Nephron (organoid): ENCODE results near the gene BIK.

Source experiments
- H3K27ac Mint-ChIP-seq, 3 experiments: 2 replicates each; pipeline ENCODE4 v1.8.0; 2020; ENCODE audit warnings: mixed read lengths in 3 of 3, mild to moderate bottlenecking in 2 of 3, moderate library complexity in 1 of 3
- H3K27me3 Mint-ChIP-seq: 2 replicates; pipeline ENCODE4 v1.8.0; 2021; ENCODE audit warnings: low read depth, mild to moderate bottlenecking, moderate library complexity, mixed read lengths
- H3K36me3 Mint-ChIP-seq: 2 replicates; pipeline ENCODE4 v1.8.0; 2020; ENCODE audit warnings: low read depth, mixed read lengths
- H3K4me1 Mint-ChIP-seq: 2 replicates; pipeline ENCODE4 v1.8.0; 2020; ENCODE audit warnings: mixed read lengths
- H3K4me3 Mint-ChIP-seq, 3 experiments: 2 replicates each; pipeline ENCODE4 v1.8.0; 2020; ENCODE audit warnings: mild to moderate bottlenecking in 3 of 3, mixed read lengths in 3 of 3, moderate library complexity in 2 of 3
- H3K9me3 Mint-ChIP-seq: 2 replicates; pipeline ENCODE4 v1.8.0; 2020; ENCODE audit warnings: mixed read lengths
- CTCF ChIP-seq, 3 experiments: fragments of 200-600 bp; sonication (generic); IDR thresholded peaks; one replicate each; pipeline ENCODE4 v1.5.0; 2021; ENCODE audit warnings: antibody characterized with exemption in 3 of 3; ENCODE audit not compliant: unreplicated experiment in 3 of 3

Gene BIK

DNA sequence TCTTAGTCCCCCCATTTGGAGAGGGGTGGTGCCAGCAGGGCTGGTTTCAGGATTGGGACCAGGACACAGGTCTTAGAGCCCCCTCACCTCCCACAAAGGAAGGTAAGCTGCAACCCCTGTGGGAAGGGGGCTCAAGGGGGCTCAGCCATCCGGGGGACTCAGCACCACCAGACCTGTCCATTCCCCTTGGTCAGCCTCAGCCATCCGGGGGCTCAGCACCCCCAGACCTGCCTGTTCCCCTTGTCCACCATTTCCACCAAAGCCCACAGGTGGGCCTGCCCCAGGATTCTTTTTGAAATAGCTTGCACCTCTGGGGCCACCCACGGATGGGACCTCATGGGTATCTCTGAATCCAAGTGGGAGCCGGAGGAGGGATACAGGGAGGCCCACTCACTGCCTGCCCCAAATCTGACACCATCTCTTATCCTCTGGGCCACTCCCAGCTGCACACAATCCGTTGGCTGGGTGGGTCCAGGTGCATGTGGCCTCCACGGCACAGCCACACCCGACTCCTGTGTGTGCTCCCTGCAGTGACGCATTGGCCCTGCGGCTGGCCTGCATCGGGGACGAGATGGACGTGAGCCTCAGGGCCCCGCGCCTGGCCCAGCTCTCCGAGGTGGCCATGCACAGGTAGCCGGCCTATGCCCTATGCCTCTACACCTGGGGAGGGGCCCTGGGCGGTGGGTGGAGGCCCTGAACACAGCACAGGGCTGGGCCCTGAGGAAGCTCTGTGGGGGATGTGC, 16.8 kb downstream of the BIK start:
- TF ChIP-seq CTCF (IDR thresholded peaks at IDR 0.05; ENCODE audit: unreplicated experiment in 3 of 3) = no peak
- no peaks in the 10 kb centered on the region for H3K9me3 Mint-ChIP-seq
- no peaks in the 10 kb centered on the region for H3K36me3 Mint-ChIP-seq
- H3K4me3 Mint-ChIP-seq = no peak overlapping the region
- H3K4me1 Mint-ChIP-seq = peaks cover 4% of the 10 kb centered on the region
- H3K27me3 Mint-ChIP-seq = peaks cover 8% of the 10 kb centered on the region
- H3K27ac Mint-ChIP-seq = peak overlapping the region in 1 of 3 experiments; percentile 76

DNA sequence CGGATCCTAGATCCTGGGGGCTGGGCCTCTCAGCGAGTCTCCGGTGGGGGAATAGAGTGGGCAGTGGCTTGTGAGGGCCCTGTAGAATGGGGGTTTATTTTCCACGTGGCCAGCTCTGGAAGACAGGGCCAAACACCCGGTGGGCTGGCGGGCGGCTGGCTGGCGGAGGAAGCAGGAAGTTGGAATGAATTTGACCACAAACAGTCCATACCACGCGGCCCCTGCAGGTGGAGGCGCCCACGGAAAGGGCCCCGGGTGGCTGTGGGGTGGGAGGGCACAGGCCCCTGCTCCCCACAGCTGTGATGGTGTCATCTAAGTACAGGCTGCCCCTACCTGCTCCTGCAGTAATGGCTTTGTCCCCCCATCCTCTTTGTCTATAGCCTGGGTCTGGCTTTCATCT, 17.6 kb downstream of the BIK start:
- H3K4me3 Mint-ChIP-seq = no peak overlapping the region
- no peak overlapping the region for H3K27ac Mint-ChIP-seq
- H3K4me1 Mint-ChIP-seq = peaks cover 4% of the 10 kb centered on the region
- no peaks in the 10 kb centered on the region for H3K9me3 Mint-ChIP-seq
- peaks cover 2% of the 10 kb centered on the region for H3K27me3 Mint-ChIP-seq
- TF ChIP-seq CTCF (IDR thresholded peaks at IDR 0.05; ENCODE audit: unreplicated experiment in 3 of 3) = no peak
- H3K36me3 Mint-ChIP-seq = no peaks in the 10 kb centered on the region

DNA sequence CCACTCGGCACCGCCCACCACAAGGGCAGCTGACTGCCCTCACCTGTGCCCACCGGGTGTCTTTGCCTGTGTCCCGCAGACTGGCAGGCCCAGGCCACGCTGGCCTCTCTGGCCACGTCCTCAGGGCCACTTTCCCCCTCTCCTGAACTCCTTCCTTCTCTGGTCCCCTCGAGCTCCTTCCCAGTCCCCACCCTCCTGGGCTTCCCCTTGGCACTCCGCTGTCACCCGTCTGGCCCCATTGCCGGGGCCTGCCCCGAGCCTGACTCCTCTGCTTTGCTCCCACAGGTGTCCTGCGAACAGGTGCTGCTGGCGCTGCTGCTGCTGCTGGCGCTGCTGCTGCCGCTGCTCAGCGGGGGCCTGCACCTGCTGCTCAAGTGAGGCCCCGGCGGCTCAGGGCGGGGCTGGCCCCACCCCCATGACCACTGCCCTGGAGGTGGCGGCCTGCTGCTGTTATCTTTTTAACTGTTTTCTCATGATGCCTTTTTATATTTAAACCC, 18.4 kb downstream of the BIK start:
- peaks cover 4% of the 10 kb centered on the region for H3K4me1 Mint-ChIP-seq
- no peak overlapping the region for H3K27ac Mint-ChIP-seq
- no peak overlapping the region for H3K4me3 Mint-ChIP-seq
- H3K9me3 Mint-ChIP-seq = no peaks in the 10 kb centered on the region
- TF ChIP-seq CTCF (IDR thresholded peaks at IDR 0.05; ENCODE audit: unreplicated experiment in 3 of 3) = no peak
- no peaks in the 10 kb centered on the region for H3K27me3 Mint-ChIP-seq
- H3K36me3 Mint-ChIP-seq = peaks cover 7% of the 10 kb centered on the region

DNA sequence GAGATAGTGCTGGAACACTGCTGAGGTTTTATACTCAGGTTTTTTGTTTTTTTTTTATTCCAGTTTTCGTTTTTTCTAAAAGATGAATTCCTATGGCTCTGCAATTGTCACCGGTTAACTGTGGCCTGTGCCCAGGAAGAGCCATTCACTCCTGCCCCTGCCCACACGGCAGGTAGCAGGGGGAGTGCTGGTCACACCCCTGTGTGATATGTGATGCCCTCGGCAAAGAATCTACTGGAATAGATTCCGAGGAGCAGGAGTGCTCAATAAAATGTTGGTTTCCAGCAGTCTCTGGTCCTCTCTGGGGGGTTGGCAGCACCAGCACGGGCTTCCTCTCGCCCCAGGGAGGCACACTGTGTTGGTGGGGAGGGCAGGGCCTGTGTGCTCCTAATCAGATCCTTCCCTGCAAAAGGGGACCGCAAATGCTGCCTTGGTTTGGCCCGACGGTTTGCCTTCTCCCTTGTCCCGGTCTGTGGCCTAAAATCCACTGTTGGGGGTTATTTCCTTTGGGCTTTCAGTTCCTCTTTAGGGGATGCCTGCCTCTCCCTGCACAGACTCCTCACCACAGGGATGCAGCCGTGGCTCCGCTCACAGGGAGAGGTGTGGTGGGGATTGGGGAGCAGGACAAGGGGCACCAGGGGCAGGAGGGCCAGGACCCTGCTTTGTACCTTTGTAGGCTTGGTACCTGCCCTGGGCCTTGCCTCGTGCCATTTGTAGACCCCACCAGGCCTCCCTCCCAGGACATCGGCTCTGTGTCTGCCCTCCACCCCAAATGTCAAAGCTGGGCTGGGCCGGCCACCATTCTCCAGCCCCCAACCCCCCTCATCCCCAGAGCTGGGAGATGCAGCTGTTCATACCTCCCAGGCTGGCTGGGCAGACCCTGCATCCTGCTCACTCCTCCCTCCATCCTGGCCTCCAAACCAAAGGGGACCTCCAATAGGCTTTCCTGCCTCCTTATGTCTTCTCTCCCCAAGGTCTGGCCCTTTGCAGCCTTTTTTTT, 19.2 kb downstream of the BIK start:
- Mint-ChIP-seq H3K27ac (no peak overlapping the region), H3K27me3 (no peaks in the 10 kb centered on the region), H3K36me3 (peaks cover 12% of the 10 kb centered on the region), H3K9me3 (no peaks in the 10 kb centered on the region), H3K4me3 (no peak overlapping the region), H3K4me1 (peaks cover 4% of the 10 kb centered on the region)
- TF ChIP-seq CTCF (IDR thresholded peaks at IDR 0.05; ENCODE audit: unreplicated experiment in 3 of 3) = no peak

- Mint-ChIP-seq H3K9me3 (no peaks in the 10 kb centered on the region), H3K4me1 (peaks cover 4% of the 10 kb centered on the region), H3K27me3 (no peaks in the 10 kb centered on the region), H3K36me3 (peaks cover 27% of the 10 kb centered on the region), H3K4me3 (no peak overlapping the region), H3K27ac (no peak overlapping the region)
- TF ChIP-seq CTCF (IDR thresholded peaks at IDR 0.05; ENCODE audit: unreplicated experiment in 3 of 3) = no peak
Observed at GRCh38 chr22:43131773-43132501, 21.4 kb downstream of the BIK start.
